Activated naive CD8-positive, alpha-beta T cell (primary cell): ENCODE data around the gene ARHGEF4.

Source experiments
- H3K27ac Mint-ChIP-seq: one replicate; pipeline ENCODE4 v1.8.0; 2021; ENCODE audit warnings: mixed read lengths
- H3K27me3 Mint-ChIP-seq: one replicate; pipeline ENCODE4 v1.8.0; 2021; ENCODE audit warnings: mixed read lengths
- H3K36me3 Mint-ChIP-seq: one replicate; pipeline ENCODE4 v1.8.0; 2021; ENCODE audit warnings: mixed read lengths
- H3K4me1 Mint-ChIP-seq: one replicate; pipeline ENCODE4 v1.8.0; 2021; ENCODE audit warnings: low read depth, mixed read lengths
- H3K4me3 Mint-ChIP-seq: one replicate; pipeline ENCODE4 v1.8.0; 2021; ENCODE audit warnings: mild to moderate bottlenecking, mixed read lengths
- H3K9me3 Mint-ChIP-seq: one replicate; pipeline ENCODE4 v1.8.0; 2021; ENCODE audit warnings: low read depth, mixed read lengths

The ARHGEF4 gene

DNA sequence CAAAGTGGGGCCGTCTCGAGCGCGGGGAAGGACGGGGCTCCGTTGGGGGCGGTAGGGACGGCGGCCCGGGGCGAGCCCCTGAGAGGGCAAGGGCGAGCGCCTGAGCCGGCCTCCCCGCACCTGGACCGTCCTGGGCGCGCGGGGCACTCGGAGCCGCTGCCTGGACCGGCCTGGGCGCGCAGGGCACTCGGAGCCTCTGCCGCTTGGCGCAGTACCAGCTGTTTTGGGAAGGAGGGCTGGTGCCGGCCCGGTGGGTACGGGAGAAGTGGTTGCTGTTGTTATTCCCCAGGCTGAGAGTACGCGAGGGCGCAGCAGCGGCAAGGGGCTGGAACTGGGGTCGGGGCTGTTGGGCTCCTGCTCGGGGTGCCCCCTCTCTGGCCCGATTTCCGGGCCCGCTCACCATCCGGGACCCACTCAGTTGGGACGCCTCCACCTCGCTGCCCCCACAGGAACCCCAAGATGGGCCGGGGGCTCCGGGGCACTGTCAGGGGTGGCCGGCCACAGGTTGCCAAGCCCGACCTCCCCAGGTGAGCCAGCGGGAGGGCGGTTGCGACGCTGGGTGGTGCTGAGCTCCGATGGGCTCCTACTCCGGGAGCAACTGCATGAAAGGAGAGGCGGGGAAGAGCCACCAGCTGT is 579 bp downstream of the ARHGEF4 start:
- Mint-ChIP-seq H3K27me3 (peaks cover 9% of the 10 kb centered on the region), H3K36me3 (no peaks in the 10 kb centered on the region), H3K27ac (no peak overlapping the region), H3K4me1 (peaks cover 2% of the 10 kb centered on the region), H3K9me3 (no peaks in the 10 kb centered on the region), H3K4me3 (no peak overlapping the region)

DNA sequence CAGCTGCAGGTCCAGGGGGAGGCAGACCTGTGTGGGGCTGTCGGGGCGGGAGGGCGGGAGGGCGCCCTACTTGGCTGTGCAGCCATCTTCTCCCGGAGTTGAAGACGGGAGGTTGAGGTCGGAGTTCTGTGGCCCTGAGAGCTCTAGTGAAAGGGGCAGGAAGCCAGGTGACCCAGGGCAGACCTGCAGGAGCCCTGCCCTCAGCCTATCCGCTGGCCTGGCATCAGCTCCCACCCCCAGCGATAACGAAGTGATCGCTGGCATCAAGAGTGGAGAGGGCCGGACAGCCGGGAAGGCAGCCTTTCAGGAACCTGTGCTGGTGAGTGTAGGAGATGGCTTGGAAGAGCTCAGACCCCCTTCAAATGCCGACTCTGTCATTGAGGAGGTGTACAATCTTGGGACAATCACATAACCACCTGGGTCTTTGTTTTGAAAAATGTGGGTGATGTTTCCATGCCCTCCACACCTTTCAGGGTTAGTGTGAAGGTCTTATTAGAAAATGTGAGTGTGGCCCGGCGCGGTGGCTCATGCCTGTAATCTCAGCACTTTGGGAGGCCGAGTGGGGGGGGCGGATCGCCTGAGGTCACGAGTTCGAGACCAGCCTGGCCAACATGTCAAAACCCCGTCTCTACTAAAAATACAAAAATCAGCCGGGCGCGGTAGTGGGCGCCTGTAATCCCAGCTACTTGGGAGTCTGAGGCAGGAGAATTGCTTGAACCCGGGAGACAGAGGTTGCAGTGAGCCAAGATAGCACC is 1.3 kb downstream of the ARHGEF4 start:
- no peaks in the 10 kb centered on the region for H3K36me3 Mint-ChIP-seq
- H3K9me3 Mint-ChIP-seq, result no peaks in the 10 kb centered on the region
- peaks cover 9% of the 10 kb centered on the region for H3K27me3 Mint-ChIP-seq
- H3K4me1 Mint-ChIP-seq, result peaks cover 2% of the 10 kb centered on the region
- no peak overlapping the region for H3K27ac Mint-ChIP-seq
- H3K4me3 Mint-ChIP-seq, result peak overlapping the region; percentile 28

DNA sequence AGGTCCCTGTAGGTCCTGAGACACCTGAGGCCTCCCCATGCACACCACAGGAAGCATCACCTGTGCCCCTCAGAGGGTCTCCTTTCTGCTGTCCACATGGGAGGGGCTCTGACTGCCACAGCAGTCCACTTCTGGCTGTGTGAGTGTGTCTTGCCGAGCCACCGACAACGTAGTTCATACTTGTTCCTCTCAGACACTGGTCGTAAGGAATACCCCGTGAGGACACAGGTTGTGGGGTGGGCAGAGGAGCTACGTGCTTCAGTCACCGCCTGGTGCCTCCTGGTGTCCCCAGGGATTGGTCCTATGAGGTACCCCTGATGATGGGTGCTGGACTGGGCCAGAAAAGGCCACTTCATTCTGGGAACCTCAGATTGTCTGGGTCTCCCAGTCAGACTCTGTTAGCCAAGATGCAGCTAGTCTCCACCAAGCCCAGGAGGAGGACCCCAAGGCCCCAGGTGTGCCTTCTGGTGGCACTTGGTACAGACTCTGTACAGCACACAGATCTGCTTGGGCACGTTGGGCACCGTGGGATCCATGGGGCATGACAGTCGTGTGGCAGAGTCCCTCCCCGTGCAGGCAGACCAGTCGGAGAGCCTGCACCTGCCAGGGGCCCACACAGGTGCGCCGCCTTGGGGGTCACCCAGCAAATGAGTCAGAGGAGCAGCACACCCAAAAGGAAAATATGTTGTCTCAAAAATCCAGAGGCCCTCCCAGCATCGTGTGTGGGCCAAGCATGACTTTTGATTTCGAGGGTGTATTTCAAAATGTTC is 2.5 kb downstream of the ARHGEF4 start:
- Mint-ChIP-seq H3K4me3 (no peak overlapping the region), H3K27ac (no peak overlapping the region), H3K4me1 (peaks cover 2% of the 10 kb centered on the region)

DNA sequence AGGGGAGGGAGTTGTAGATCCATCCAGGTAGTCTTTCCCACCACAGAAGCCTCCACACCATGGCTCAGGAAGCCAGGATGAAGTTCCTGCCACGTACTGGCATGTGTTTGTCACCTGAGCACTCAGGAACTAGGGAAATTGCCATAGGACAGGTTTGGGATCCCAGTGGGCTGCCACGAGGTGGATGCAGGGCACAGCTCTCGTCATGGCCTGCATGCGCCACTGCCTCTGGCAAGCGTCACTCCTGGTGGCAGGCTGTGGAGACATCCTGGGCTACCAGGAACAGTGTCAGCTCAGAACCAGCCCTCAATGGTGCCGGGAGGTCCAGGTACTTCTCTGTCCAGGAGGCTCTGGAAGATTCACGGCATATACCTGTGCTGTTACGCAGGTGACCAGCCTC is 3.8 kb downstream of the ARHGEF4 start:
- peaks cover 2% of the 10 kb centered on the region for H3K4me1 Mint-ChIP-seq
- peaks cover 9% of the 10 kb centered on the region for H3K27me3 Mint-ChIP-seq
- no peaks in the 10 kb centered on the region for H3K9me3 Mint-ChIP-seq
- H3K36me3 Mint-ChIP-seq, result no peaks in the 10 kb centered on the region
- no peak overlapping the region for H3K4me3 Mint-ChIP-seq
- no peak overlapping the region for H3K27ac Mint-ChIP-seq

More for the DNA sequence above, 2.5 kb downstream of the ARHGEF4 start:
- H3K9me3 Mint-ChIP-seq, result no peaks in the 10 kb centered on the region
- no peaks in the 10 kb centered on the region for H3K36me3 Mint-ChIP-seq
- peaks cover 9% of the 10 kb centered on the region for H3K27me3 Mint-ChIP-seq

DNA sequence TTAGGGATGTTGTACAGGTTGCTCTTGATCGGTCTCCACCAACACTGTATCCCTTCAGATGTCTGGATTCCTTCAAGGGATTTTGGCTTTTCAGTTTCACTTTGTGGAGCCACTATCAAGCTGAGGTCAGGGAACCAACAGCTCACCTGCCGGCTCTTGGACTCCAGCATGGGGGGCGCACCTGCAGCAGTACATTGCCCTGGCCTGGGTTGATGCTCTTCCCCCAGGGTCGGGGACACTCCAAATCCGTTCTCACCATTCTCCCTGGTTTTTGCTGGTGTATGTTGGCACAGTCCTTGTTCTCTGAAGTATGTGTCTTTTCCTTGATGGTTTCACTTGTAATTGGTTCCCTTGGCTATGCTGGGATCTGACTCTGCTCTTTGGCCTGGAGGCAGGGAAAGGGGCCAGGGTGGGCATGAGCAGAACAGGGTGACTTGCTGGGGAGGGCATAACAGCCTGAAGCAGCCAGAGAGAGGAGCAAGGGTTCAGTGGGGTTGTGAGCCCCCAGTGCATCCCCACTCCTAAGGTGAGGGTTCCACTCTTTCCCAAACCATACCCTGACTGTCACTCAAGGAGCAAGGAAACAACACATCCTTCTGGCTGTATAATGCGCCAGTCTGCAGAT is 5.1 kb downstream of the ARHGEF4 start:
- peaks cover 9% of the 10 kb centered on the region for H3K27me3 Mint-ChIP-seq
- no peaks in the 10 kb centered on the region for H3K9me3 Mint-ChIP-seq
- no peak overlapping the region for H3K27ac Mint-ChIP-seq
- no peak overlapping the region for H3K4me3 Mint-ChIP-seq
- H3K4me1 Mint-ChIP-seq, result no peaks in the 10 kb centered on the region
- no peaks in the 10 kb centered on the region for H3K36me3 Mint-ChIP-seq

DNA sequence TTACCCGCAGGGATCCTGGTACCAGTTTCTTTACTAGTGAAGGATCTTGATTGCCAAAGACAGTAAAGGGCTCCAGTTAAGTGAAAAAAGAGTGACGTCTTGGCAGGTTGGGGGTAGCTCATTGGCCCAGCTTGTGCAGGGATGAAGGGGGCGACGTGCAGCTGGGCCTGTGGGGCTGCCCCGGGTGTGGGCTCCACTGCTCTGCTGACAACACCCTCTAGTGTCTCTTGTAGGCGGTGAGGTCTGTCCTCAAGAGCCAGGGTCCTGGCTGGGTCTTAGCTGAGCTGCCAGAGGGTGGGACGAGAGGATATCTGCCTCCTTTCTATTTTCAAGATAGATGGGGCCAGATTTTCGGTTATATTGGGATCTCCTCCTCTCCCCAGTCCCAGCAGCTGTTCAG is 6.1 kb downstream of the ARHGEF4 start:
- no peaks in the 10 kb centered on the region for H3K9me3 Mint-ChIP-seq
- no peaks in the 10 kb centered on the region for H3K36me3 Mint-ChIP-seq
- H3K27ac Mint-ChIP-seq, result no peak overlapping the region
- H3K27me3 Mint-ChIP-seq, result peaks cover 9% of the 10 kb centered on the region
- H3K4me1 Mint-ChIP-seq, result no peaks in the 10 kb centered on the region
- H3K4me3 Mint-ChIP-seq, result no peak overlapping the region

DNA sequence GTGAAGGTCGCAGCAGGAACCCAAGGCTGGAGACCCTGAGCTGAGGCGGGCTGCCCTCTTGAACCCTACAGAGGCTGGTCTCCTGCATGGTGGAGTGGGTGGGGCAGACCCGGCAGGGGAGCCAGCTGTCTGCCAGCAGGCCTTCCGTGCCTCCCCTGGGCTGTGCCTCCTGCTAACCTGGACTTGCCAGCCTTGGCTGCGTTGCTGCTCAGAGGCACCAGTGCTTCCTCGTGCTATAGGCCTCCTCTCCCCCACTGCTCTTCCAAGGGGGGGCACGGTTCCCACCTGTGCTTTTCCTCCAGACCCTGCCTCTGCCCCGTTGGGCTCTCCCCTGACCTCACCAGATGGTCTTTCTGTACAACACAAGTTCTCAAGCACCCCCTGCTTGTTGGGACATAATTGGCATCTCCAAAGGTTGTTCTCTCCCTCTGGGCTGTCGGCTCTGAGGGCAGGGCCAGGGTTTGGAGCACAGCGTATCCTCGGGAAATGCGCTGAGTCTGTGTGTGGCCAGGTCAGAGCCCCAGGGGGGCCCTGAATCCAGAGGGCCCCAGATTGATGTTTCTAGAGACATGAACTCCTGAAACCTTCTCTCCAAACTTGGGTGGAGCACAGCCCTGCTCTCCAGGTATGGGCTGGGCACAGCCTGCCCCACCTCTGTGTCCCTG is 6.7 kb downstream of the ARHGEF4 start:
- H3K4me3 Mint-ChIP-seq, result no peak overlapping the region
- H3K9me3 Mint-ChIP-seq, result no peaks in the 10 kb centered on the region
- no peaks in the 10 kb centered on the region for H3K4me1 Mint-ChIP-seq
- peaks cover 4% of the 10 kb centered on the region for H3K27me3 Mint-ChIP-seq
- H3K36me3 Mint-ChIP-seq, result no peaks in the 10 kb centered on the region
- H3K27ac Mint-ChIP-seq, result no peak overlapping the region

DNA sequence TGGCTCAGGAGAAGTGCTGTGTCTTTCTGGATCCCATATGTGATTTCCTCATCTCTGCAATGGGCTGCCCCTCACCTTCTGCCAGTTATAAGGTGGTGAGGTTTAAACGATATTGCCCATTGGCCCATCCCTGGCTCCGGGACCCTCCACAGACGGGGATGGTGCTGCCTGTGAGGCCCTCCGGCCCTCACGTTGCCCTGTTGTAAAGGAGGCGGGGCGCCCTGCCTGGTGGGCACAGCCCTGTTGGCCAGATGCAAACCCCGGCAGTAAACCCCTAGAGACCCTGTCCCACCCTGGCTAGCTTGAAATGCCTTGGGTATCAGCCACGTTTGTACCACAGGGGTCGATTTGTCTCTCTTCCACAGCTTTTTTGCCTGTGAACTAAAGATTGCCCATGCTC is 7.4 kb downstream of the ARHGEF4 start:
- H3K4me1 Mint-ChIP-seq, result no peaks in the 10 kb centered on the region
- H3K27me3 Mint-ChIP-seq, result peaks cover 3% of the 10 kb centered on the region
- H3K27ac Mint-ChIP-seq, result no peak overlapping the region
- no peaks in the 10 kb centered on the region for H3K36me3 Mint-ChIP-seq
- no peaks in the 10 kb centered on the region for H3K9me3 Mint-ChIP-seq
- H3K4me3 Mint-ChIP-seq, result no peak overlapping the region

DNA sequence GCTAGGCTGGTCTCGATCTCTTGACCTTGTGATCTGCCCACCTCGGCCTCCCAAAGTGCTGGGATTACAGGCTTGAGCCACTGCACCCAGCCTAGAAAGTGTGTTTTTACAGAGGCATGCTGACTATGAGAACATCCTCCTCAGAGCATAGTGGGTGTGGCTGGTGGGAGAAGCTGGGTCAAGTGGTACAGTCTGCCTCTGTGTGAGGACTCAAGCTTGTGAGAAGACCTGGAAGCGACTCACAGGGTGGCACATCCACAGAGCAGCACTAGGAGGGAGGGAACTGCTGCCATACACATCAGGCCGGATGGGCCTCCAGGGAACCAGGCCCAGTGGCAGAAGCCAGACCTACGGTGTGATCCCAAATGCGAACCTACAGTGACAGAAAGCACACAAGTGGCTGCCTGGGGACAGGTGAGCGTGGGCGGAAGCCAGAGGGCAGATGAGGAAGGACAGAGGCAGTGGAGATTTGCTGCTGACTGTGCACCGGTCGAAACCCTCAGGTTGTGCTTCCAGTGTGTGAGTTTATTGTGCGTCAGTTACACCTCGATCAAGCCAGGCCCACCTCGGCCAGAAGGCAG is 8.9 kb downstream of the ARHGEF4 start:
- Mint-ChIP-seq H3K4me1 (no peaks in the 10 kb centered on the region), H3K9me3 (no peaks in the 10 kb centered on the region), H3K27me3 (no peaks in the 10 kb centered on the region), H3K36me3 (no peaks in the 10 kb centered on the region), H3K4me3 (no peak overlapping the region), H3K27ac (no peak overlapping the region)

DNA sequence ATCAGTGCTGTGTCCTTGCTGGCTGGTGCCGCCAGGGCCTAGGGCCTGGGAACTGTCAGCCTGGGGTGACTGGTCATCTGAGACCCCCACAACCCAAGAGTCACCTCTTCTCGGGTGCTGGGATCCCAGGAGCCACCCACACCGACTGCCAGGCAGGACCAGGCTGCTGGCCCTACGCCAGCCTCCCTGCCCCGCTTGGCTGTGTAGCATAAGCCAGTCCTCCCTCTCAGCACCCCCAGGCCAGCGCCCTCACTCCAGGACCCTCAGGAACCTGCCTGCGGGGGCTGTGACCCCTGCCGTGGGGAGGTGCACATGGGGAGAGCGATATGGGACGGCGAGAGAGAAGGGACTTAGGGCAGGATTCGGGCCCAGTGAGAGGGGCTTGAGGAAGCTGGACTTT is 9.5 kb downstream of the ARHGEF4 start:
- H3K4me3 Mint-ChIP-seq, result no peak overlapping the region
- no peaks in the 10 kb centered on the region for H3K27me3 Mint-ChIP-seq
- H3K36me3 Mint-ChIP-seq, result no peaks in the 10 kb centered on the region
- no peaks in the 10 kb centered on the region for H3K9me3 Mint-ChIP-seq
- no peak overlapping the region for H3K27ac Mint-ChIP-seq
- H3K4me1 Mint-ChIP-seq, result no peaks in the 10 kb centered on the region

DNA sequence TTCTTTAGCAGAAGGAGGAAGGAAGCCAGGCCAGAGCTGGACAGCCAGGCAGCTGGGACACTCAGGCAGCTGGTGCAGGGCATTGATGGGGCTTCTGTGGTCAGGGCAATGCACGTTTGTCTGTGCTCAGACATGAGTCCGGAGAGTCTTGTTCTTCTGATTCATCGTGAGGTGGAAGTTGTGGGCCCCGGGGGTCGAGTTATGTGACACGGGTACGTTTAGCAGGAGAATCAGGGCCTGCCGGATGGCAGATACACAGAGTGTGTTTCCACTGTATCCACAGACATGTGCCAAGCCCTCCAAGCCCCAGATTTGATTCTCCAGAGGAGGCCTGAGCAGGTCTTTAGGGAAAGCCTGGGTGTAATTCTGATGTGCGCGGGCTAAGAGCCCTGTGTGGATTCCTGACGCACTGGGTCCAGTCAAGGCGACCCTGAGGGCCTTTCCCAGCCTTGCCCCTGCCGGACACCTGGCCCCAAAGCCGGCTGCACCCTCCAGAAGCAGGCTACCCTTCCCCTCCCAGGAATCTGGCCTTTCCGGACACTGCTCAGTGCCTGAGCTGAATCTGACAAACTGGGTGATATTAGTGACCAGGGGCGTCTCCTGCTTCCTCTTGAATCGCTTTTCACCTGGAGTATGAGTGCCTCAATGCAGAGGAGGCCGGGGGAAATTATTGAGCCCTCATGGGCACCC is 10.1 kb downstream of the ARHGEF4 start:
- H3K36me3 Mint-ChIP-seq, result no peaks in the 10 kb centered on the region
- H3K27ac Mint-ChIP-seq, result no peak overlapping the region
- no peaks in the 10 kb centered on the region for H3K4me1 Mint-ChIP-seq
- H3K27me3 Mint-ChIP-seq, result no peaks in the 10 kb centered on the region
- H3K4me3 Mint-ChIP-seq, result no peak overlapping the region
- no peaks in the 10 kb centered on the region for H3K9me3 Mint-ChIP-seq

DNA sequence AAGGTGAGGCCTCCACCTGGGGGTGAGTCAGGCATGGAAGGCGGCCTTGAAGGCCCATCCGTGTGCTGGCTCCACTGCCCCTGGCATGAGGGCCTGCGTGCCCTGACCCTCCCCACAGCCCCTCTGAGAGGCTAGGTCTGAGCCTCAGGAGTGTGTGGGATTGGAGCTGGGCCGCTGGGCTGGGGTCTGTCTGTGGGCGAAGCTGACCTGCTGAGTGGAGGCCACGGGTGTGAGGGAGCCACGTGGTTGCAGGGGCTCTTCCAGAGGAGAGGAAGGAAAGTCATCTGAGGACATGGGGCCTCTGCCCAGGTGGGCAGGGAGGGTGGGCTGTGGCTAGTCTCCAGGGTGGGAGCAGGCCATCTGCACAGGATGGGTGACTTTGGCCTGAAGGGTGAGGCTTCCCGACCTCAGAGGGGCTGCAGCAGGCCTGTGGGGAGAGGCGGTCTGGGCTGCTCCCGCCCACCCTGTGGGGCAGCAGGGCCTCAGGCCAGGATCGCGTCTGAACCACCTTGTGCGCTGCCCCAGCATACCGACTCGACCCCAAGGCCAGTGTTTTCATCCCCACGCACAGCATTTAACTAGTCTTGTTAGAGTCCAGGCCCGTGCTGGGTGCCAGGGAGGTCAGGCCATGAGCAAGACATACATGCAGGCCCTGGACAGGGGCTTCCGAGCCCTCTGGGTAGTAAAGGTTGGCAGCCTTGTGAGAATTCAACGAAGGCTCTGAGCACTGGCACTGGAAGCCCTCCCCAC is 11.2 kb downstream of the ARHGEF4 start:
- Mint-ChIP-seq H3K4me1 (no peaks in the 10 kb centered on the region), H3K4me3 (no peak overlapping the region), H3K36me3 (no peaks in the 10 kb centered on the region), H3K9me3 (no peaks in the 10 kb centered on the region), H3K27me3 (peaks cover 2% of the 10 kb centered on the region), H3K27ac (no peak overlapping the region)

DNA sequence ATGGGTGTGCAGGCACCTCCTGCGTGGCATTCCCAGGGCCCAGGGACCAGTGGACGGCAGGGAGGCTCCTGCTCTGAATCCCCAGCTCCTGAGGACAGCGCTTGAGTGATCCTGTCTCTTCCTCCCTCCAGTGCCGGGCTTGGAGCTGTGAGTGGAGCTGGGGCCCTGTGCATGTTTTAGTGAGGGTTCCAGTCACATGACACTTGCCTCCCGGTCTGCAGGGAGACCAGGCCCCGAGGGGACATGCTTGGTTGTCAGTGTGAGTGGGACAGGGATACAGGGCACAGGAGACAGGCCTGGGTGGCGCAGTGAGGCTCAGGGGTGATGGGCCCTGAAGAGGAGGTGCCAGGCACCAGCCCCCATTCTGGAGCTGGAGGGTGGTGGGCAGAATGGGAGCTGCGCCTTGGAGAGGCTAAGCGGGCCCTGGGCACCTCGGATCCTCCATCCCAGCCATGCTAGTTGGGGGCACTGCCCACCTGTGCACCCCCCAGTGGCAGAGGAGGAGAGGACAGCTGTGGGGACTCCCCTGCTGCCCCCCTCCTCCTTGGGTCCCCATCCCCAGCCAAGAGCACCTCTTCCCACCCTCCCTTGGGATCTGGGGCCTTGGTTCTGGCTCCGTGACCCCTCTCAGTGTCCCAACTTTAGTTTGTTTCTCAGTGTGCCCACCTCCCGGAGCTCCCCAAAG is 12.0 kb downstream of the ARHGEF4 start:
- no peaks in the 10 kb centered on the region for H3K9me3 Mint-ChIP-seq
- no peak overlapping the region for H3K27ac Mint-ChIP-seq
- H3K4me3 Mint-ChIP-seq, result no peak overlapping the region

More for the DNA sequence above, 12.0 kb downstream of the ARHGEF4 start:
- H3K4me1 Mint-ChIP-seq, result no peaks in the 10 kb centered on the region
- H3K36me3 Mint-ChIP-seq, result no peaks in the 10 kb centered on the region
- peaks cover 2% of the 10 kb centered on the region for H3K27me3 Mint-ChIP-seq
